Vagina (tissue), 2 donors: Measurements from ENCODE around the gene AMIGO1.

ENCODE experiments used
- POLR2A ChIP-seq, 2 donors: fragments of 450-650 bp; IDR thresholded peaks; one replicate each; pipeline ENCODE4 v1.6.1; 2017; ENCODE audit warnings: antibody characterized with exemption in 2 of 2, mild to moderate bottlenecking in 2 of 2, moderate library complexity in 2 of 2
- TF ChIP-seq, protein P1 (sequence below), 3 experiments: fragments of 450-650 bp in 2 of 3; fragments of 200-600 bp in 1 of 3; sonication (generic) in 1 of 3; IDR thresholded peaks; one replicate each; pipeline ENCODE4 v1.5.1; 2017 to 2019; ENCODE audit warnings: antibody characterized with exemption in 3 of 3, mild to moderate bottlenecking in 2 of 3, moderate library complexity in 2 of 3

DNA sequence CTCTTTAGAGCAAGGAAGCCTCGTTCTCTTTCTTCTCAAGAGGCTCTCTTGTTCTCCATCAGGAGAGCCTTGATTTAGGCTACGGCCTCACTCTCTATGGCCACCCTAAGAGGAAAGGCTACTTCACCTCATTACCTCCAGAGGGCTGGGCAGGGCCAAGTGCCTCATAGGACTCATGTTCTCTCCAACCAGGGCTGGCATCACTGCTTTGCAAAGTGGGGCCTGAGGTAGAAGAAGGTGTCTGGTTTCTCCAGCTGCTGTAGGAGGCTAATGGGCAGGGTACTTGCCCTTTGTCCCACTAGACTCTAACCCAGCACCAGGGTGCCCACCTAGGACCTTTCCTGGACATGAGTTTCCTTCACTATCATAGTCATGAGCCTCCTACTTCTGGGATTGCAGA lies 27.9 kb downstream of the AMIGO1 start:
- TF ChIP-seq, protein P1, sequence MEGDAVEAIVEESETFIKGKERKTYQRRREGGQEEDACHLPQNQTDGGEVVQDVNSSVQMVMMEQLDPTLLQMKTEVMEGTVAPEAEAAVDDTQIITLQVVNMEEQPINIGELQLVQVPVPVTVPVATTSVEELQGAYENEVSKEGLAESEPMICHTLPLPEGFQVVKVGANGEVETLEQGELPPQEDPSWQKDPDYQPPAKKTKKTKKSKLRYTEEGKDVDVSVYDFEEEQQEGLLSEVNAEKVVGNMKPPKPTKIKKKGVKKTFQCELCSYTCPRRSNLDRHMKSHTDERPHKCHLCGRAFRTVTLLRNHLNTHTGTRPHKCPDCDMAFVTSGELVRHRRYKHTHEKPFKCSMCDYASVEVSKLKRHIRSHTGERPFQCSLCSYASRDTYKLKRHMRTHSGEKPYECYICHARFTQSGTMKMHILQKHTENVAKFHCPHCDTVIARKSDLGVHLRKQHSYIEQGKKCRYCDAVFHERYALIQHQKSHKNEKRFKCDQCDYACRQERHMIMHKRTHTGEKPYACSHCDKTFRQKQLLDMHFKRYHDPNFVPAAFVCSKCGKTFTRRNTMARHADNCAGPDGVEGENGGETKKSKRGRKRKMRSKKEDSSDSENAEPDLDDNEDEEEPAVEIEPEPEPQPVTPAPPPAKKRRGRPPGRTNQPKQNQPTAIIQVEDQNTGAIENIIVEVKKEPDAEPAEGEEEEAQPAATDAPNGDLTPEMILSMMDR (IDR thresholded peaks at IDR 0.05) = no peak
- no peak for TF ChIP-seq POLR2A (IDR thresholded peaks at IDR 0.05)
